Hepatocyte (in vitro differentiated cells): ENCODE results near the gene CNNM2. TPM values are rescaled to one million over a fixed set of nuclear protein-coding genes. Genes with fewer than 3 reads are reported as not detected.

Source experiments
- DNase-seq: peaks from one replicate; pipeline ENCODE4 v3.0.0-alpha.2; 2016; ENCODE audit warnings: low spot score
- H2AFZ ChIP-seq: fragments of 200-600 bp; sonication (generic); 2 replicates; pipeline ENCODE4 v1.6.0; 2016; ENCODE audit warnings: antibody characterized with exemption, mild to moderate bottlenecking
- H3K27ac ChIP-seq: fragments of 200-600 bp; sonication (generic); 2 replicates; pipeline ENCODE4 v1.5.1; 2016; ENCODE audit warnings: mild to moderate bottlenecking
- H3K27me3 ChIP-seq: fragments of 200-600 bp; sonication (generic); 2 replicates; pipeline ENCODE4 v1.6.1; 2016
- H3K36me3 ChIP-seq: fragments of 200-600 bp; sonication (generic); replicated peaks from 2 replicates; pipeline ENCODE4 v1.5.1; 2016; ENCODE audit warnings: low read depth; ENCODE audit not compliant: insufficient read depth
- H3K4me1 ChIP-seq: fragments of 200-600 bp; sonication (generic); 2 replicates; pipeline ENCODE4 v1.5.1; 2016; ENCODE audit warnings: mild to moderate bottlenecking, moderate library complexity; ENCODE audit not compliant: insufficient read depth
- H3K4me2 ChIP-seq: fragments of 200-600 bp; sonication (generic); 2 replicates; pipeline ENCODE4 v1.6.0; 2016
- H3K4me3 ChIP-seq: fragments of 200-600 bp; sonication (generic); 2 replicates; pipeline ENCODE4 v1.5.1; 2016; ENCODE audit warnings: mild to moderate bottlenecking
- H3K79me2 ChIP-seq: fragments of 200-600 bp; sonication (generic); 2 replicates; pipeline ENCODE4 v1.6.0; 2017; ENCODE audit warnings: mild to moderate bottlenecking
- H3K9me2 ChIP-seq: fragments of 200-600 bp; sonication (generic); replicated peaks from 2 replicates; pipeline ENCODE4 v1.6.0; 2017; ENCODE audit warnings: mild to moderate bottlenecking; ENCODE audit not compliant: insufficient read depth
- H3K9me3 ChIP-seq: fragments of 200-600 bp; sonication (generic); 2 replicates; pipeline ENCODE4 v1.5.1; 2016; ENCODE audit warnings: low read depth, mild to moderate bottlenecking
- H4K20me1 ChIP-seq: fragments of 200-600 bp; sonication (generic); 2 replicates; pipeline ENCODE4 v1.6.0; 2016; ENCODE audit warnings: mild to moderate bottlenecking; ENCODE audit not compliant: insufficient read depth, poor library complexity, severe bottlenecking
- CTCF ChIP-seq: fragments of 200-600 bp; sonication (generic); IDR thresholded peaks from 2 replicates; pipeline ENCODE4 v1.5.1; 2016; ENCODE audit warnings: antibody characterized with exemption, mild to moderate bottlenecking; ENCODE audit not compliant: poor library complexity
- EZH2 ChIP-seq: fragments of 200-600 bp; sonication (generic); IDR thresholded peaks from 2 replicates; pipeline ENCODE4 v1.6.1; 2016; ENCODE audit warnings: antibody characterized with exemption, mild to moderate bottlenecking, borderline replicate concordance
- EZH2phosphoT487 ChIP-seq: fragments of 200-600 bp; sonication (generic); IDR thresholded peaks from one replicate; pipeline ENCODE4 v1.6.1; 2018; ENCODE audit warnings: antibody characterized with exemption, mild to moderate bottlenecking, low read depth, moderate library complexity; ENCODE audit not compliant: unreplicated experiment, severe bottlenecking
- WGBS: methylation state at CpG from one replicate; pipeline ENCODE4 v1.1.6; 2016; ENCODE audit warnings: low lambda C conversion rate; ENCODE audit errors: missing lambda C conversion rate; 5-methylcytosine and 5-hydroxymethylcytosine counted together
- polyA plus RNA-seq: library from polyadenylated mRNA; unstranded; fragments of >200 nt; fragmentation: Nextera tagmentation; extraction: Ambion mirVana; gene quantifications from 2 replicates; pipeline ENCODE4 v1.2.1, GENCODE V29; 2016
- total RNA-seq: library from RNA; depleted of rRNA; stranded (reverse); fragments of >200 nt; gene quantifications from 2 replicates; pipeline ENCODE4 v1.2.3, GENCODE V29; 2014

The CNNM2 gene
- total and polyA plus RNA-seq, 2 experiments from 2014 or later: 6.8 to 9.8 TPM

GRCh38 chr10:102918817-102919245 lies 737 bp downstream of the CNNM2 start:
- peaks cover 10% of the 10 kb centered on the region for H4K20me1 ChIP-seq
- peak overlapping the region; percentile 73 for H3K27ac ChIP-seq
- H3K36me3 ChIP-seq: no peaks in the 10 kb centered on the region
- H3K4me2 ChIP-seq: peak overlapping the region; percentile 92
- H3K27me3 ChIP-seq: no peaks in the 10 kb centered on the region
- peaks cover 43% of the 10 kb centered on the region for H3K79me2 ChIP-seq
- no peaks in the 10 kb centered on the region for H3K9me2 ChIP-seq
- WGBS: 1% methylated on average over 42 of the region's 49 CpGs
- H3K9me3 ChIP-seq: no peaks in the 10 kb centered on the region
- peaks cover 18% of the 10 kb centered on the region for H3K4me1 ChIP-seq
- TF ChIP-seq EZH2phosphoT487 (no peak), EZH2 (no peak), CTCF (no peak)
- peak overlapping the region; percentile 79 for H2AFZ ChIP-seq
- peak; percentile 34 for DNase-seq
- peak overlapping the region; percentile 85 for H3K4me3 ChIP-seq

- H3K4me2 ChIP-seq: peak overlapping the region; percentile 92
- H2AFZ ChIP-seq: peak overlapping the region; percentile 79
- H3K9me3 ChIP-seq: no peaks in the 10 kb centered on the region
- DNase-seq: peak; percentile 42
- H3K27ac ChIP-seq: no peak overlapping the region
- TF ChIP-seq EZH2phosphoT487 (no peak), CTCF (no peak), EZH2 (no peak)
- no peaks in the 10 kb centered on the region for H3K9me2 ChIP-seq
- peaks cover 10% of the 10 kb centered on the region for H4K20me1 ChIP-seq
- H3K4me3 ChIP-seq: peak overlapping the region; percentile 85
- H3K79me2 ChIP-seq: peaks cover 49% of the 10 kb centered on the region
- H3K27me3 ChIP-seq: no peaks in the 10 kb centered on the region
- WGBS: 8% methylated on average over 47 of the region's 47 CpGs
- H3K4me1 ChIP-seq: peaks cover 18% of the 10 kb centered on the region
- no peaks in the 10 kb centered on the region for H3K36me3 ChIP-seq
Measured at GRCh38 chr10:102919246-102919959, 1.3 kb downstream of the CNNM2 start.

DNA sequence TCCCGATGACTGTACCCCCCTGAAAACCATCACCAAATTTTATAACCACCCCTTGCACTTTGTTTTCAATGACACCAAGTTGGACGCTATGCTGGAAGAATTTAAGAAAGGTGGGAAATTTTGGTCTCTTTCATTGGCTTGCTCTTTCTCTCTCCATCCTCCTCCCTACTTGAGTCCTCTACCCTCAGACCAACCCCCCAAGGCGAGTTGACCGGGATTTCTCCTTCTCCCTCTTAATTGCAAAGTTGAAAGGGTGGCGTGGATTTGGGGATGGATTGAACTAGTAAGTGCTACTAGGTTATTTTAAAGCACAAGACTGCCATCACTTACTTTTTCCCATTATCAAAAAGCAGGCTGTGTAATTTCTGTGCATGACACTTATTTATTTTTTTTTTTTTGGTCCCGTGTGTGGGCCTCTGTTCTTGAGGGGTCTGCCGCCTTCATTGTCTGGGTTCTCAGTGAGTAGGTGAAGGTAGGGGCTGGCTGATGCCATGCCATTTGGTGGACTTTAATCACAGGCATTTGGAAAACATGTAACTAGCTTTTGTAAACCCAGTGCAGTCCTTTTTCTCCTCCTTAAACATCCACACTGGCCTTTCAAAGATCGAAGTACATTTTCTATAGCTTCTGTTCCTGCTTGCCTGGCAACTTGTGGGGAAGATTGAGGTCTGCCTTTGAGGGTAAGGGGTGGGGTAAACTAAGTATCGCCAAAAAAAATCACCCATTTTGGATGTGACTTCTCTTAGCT lies 2.1 kb downstream of the CNNM2 start:
- 31% methylated on average over 9 of the region's 9 CpGs for WGBS
- no peak for TF ChIP-seq EZH2phosphoT487
- no peak for TF ChIP-seq EZH2
- no peak for TF ChIP-seq CTCF
- Histone ChIP-seq H3K9me2 (no peaks in the 10 kb centered on the region), H3K36me3 (no peaks in the 10 kb centered on the region), H3K9me3 (no peaks in the 10 kb centered on the region), H3K27me3 (no peaks in the 10 kb centered on the region), H3K27ac (no peak overlapping the region), H3K79me2 (peaks cover 54% of the 10 kb centered on the region), H3K4me2 (peak overlapping the region; percentile 92), H3K4me3 (peak overlapping the region; percentile 85), H2AFZ (no peak overlapping the region), H3K4me1 (peaks cover 18% of the 10 kb centered on the region), H4K20me1 (peaks cover 10% of the 10 kb centered on the region)
- no peak for DNase-seq
